A549 (cell line): ENCODE results near the gene UNC119B. TPM values are rescaled to one million over a fixed set of nuclear protein-coding genes. Genes with fewer than 3 reads are reported as not detected.

Source experiments
- ATAC-seq, 2 experiments: fragments of 200-7000 bp in 1 of 2; fragments of >200 bp in 1 of 2; cut with Nextera tagmentation in 1 of 2; cut with Tn5 transposase in 1 of 2; 3 replicates each; pipeline versions ENCODE4 v1.8.0 to v1.9.1; 2018 to 2020; ENCODE audit warnings: mild to moderate bottlenecking in 1 of 2, moderate library complexity in 1 of 2
- CTCF ChIA-PET: fragments of 300-600 bp; sonication (Branson Sonifier 250); formaldehyde crosslinking; extraction: SDS; loops from one replicate; lab custom pipeline; 2021; ENCODE audit warnings: antibody characterized with exemption, inconsistent platforms; lab: Yijun Ruan, JAX
- POLR2A ChIA-PET: fragments of 350-600 bp; formaldehyde crosslinking; extraction: SDS; loops from one replicate; lab custom pipeline; 2021; ENCODE audit warnings: antibody characterized with exemption, inconsistent platforms; lab: Yijun Ruan, JAX
- DNase-seq, 2 experiments: peaks; one replicate each; pipeline versions ENCODE4 v3.0.0 to v3.0.0-alpha.2; 2011 to 2016; ENCODE audit warnings: low read depth in 1 of 2, low spot score in 1 of 2
- FAIRE-seq: peaks from 2 replicates; lab custom pipeline; 2011; peaks lifted over from hg19 to GRCh38; lab: Jason Lieb, UNC
- H3K27ac ChIP-seq, 2 experiments: fragments of >200 bp; sonication (Bioruptor Twin); formaldehyde crosslinking; 3 replicates each; pipeline ENCODE4 v1.5.1; 2016 to 2017
- H3K4me1 ChIP-seq: fragments of >200 bp; sonication (Bioruptor Twin); formaldehyde crosslinking; 3 replicates; pipeline ENCODE4 v1.6.1; 2016
- H3K4me2 ChIP-seq: fragments of >200 bp; sonication (Bioruptor Twin); formaldehyde crosslinking; 3 replicates; pipeline ENCODE4 v1.6.1; 2016
- H3K4me3 ChIP-seq: fragments of >200 bp; sonication (Bioruptor Twin); formaldehyde crosslinking; 3 replicates; pipeline ENCODE4 v1.5.1; 2016
- H3K9me3 ChIP-seq: fragments of >200 bp; sonication (Bioruptor Twin); formaldehyde crosslinking; 3 replicates; pipeline ENCODE4 v1.6.1; 2016
- BHLHE40 ChIP-seq: IDR thresholded peaks from 2 replicates; pipeline ENCODE4 v1.6.1; 2012; ENCODE audit warnings: low read depth, low read length, inconsistent platforms
- CBX2 ChIP-seq: fragments of 200-600 bp; sonication (generic); IDR thresholded peaks from 2 replicates; pipeline ENCODE4 v1.6.1; 2016; ENCODE audit warnings: low read depth, mild to moderate bottlenecking, borderline replicate concordance
- CHD2 ChIP-seq: fragments of 150-350 bp; IDR thresholded peaks from 2 replicates; pipeline ENCODE4 v1.6.1; 2014; ENCODE audit warnings: low read length; ENCODE audit not compliant: partially characterized antibody
- EHF ChIP-seq: fragments of 250-450 bp; sonication (Bioruptor Pico); IDR thresholded peaks from 2 replicates; pipeline ENCODE4 v1.5.0; 2020; ENCODE audit warnings: mild to moderate bottlenecking
- FOXS1 ChIP-seq: fragments of 250-450 bp; sonication (Bioruptor Pico); IDR thresholded peaks from 2 replicates; pipeline ENCODE4 v1.5.0; 2020; ENCODE audit warnings: mild to moderate bottlenecking, moderate library complexity
- GATA3 ChIP-seq: IDR thresholded peaks from 2 replicates; pipeline ENCODE4 v1.6.1; 2012; ENCODE audit warnings: borderline replicate concordance
- HDAC2 ChIP-seq: fragments of 200-600 bp; sonication (generic); IDR thresholded peaks from 2 replicates; pipeline ENCODE4 v1.6.1; 2016
- HEYL ChIP-seq: fragments of 250-450 bp; sonication (Bioruptor Pico); IDR thresholded peaks from 2 replicates; pipeline ENCODE4 v1.8.0; 2021; ENCODE audit warnings: mild to moderate bottlenecking, moderate library complexity
- HOXB5 ChIP-seq: fragments of 250-450 bp; sonication (Bioruptor Pico); IDR thresholded peaks from 2 replicates; pipeline ENCODE4 v1.5.0; 2020; ENCODE audit warnings: mild to moderate bottlenecking, moderate library complexity
- JUNB ChIP-seq: fragments of >200 bp; sonication (Bioruptor Twin); formaldehyde crosslinking; IDR thresholded peaks from 2 replicates; pipeline ENCODE4 v1.6.1; 2016
- MAFK ChIP-seq: fragments of 450-650 bp; IDR thresholded peaks from 2 replicates; pipeline ENCODE4 v1.6.1; 2014; ENCODE audit not compliant: partially characterized antibody
- MAZ ChIP-seq: fragments of 150-350 bp; IDR thresholded peaks from 2 replicates; pipeline ENCODE4 v1.6.1; 2014; ENCODE audit warnings: antibody characterized with exemption, low read depth, low read length, borderline replicate concordance
- NPAS2 ChIP-seq: fragments of 250-450 bp; sonication (Bioruptor Pico); IDR thresholded peaks from 2 replicates; pipeline ENCODE4 v1.8.0; 2022; ENCODE audit warnings: mild to moderate bottlenecking, moderate library complexity, borderline replicate concordance
- PHF8 ChIP-seq: fragments of 200-600 bp; sonication (generic); IDR thresholded peaks from 2 replicates; pipeline ENCODE4 v1.6.1; 2016; ENCODE audit warnings: low read depth, mild to moderate bottlenecking, antibody characterized with exemption, moderate library complexity, borderline replicate concordance
- POLR2A ChIP-seq: IDR thresholded peaks from 2 replicates; pipeline ENCODE4 v1.6.1; 2012; ENCODE audit warnings: mild to moderate bottlenecking, low read length
- RAD21 ChIP-seq, 2 experiments: fragments of >200 bp in 1 of 2; sonication (Bioruptor Twin) in 1 of 2; formaldehyde crosslinking in 1 of 2; IDR thresholded peaks in 1 of 2; conservative IDR thresholded peaks in 1 of 2; 2 replicates in 1 of 2; 3 replicates in 1 of 2; pipeline ENCODE4 v1.6.1; 2012 to 2018; ENCODE audit warnings: inconsistent platforms in 1 of 2
- RARB ChIP-seq: fragments of 250-450 bp; sonication (Bioruptor Pico); IDR thresholded peaks from 2 replicates; pipeline ENCODE4 v1.8.0; 2021; ENCODE audit warnings: mild to moderate bottlenecking, moderate library complexity
- RCOR1 ChIP-seq: fragments of 150-350 bp; IDR thresholded peaks from 2 replicates; pipeline ENCODE4 v1.6.1; 2014; ENCODE audit warnings: antibody characterized with exemption, low read length, low read depth
- RNF2 ChIP-seq: fragments of 200-600 bp; sonication (generic); IDR thresholded peaks from 2 replicates; pipeline ENCODE4 v1.6.1; 2016; ENCODE audit warnings: low read depth, mild to moderate bottlenecking, antibody characterized with exemption, moderate library complexity, borderline replicate concordance
- TFCP2L1 ChIP-seq: fragments of 250-450 bp; sonication (Bioruptor Pico); IDR thresholded peaks from 2 replicates; pipeline ENCODE4 v1.5.0; 2021; ENCODE audit warnings: mild to moderate bottlenecking
- ZC3H11A ChIP-seq: fragments of 450-650 bp; IDR thresholded peaks from 2 replicates; pipeline ENCODE4 v1.6.1; 2014; ENCODE audit warnings: antibody characterized with exemption, mild to moderate bottlenecking
- WGBS: methylation state at CpG from one replicate; pipeline ENCODE4 v1.1.6; 2017; ENCODE audit errors: missing lambda C conversion rate; 5-methylcytosine and 5-hydroxymethylcytosine counted together
- polyA plus RNA-seq, 4 experiments: library from polyadenylated mRNA; depleted of rRNA in 3 of 4; stranded (reverse); fragments of >200 nt; fragmentation: RNase III in 1 of 4; extraction: RNeasy Plus Mini Kit Qiagen cat#74134 plus additional on column Dnase treatment in 1 of 4; gene quantifications; 2 replicates in 3 of 4; 3 replicates in 1 of 4; pipeline ENCODE4 v1.2.3, GENCODE V29; 2011 to 2017
- TF ChIP-seq, protein P1 (sequence below): fragments of 450-650 bp; IDR thresholded peaks from 2 replicates; pipeline ENCODE4 v1.6.1; 2014; ENCODE audit warnings: antibody characterized with exemption
- TF ChIP-seq, protein P2 (sequence below): fragments of >200 bp; sonication (Bioruptor Twin); formaldehyde crosslinking; IDR thresholded peaks from 3 replicates; pipeline ENCODE4 v1.6.1; 2016
- TF ChIP-seq, protein P3 (sequence below): IDR thresholded peaks from 2 replicates; pipeline ENCODE4 v1.6.1; 2012

The UNC119B gene
- polyA plus RNA-seq, 2 of the 4 experiments (the other 2 are of a cell fraction) = 25.8 to 41.5 TPM

DNA sequence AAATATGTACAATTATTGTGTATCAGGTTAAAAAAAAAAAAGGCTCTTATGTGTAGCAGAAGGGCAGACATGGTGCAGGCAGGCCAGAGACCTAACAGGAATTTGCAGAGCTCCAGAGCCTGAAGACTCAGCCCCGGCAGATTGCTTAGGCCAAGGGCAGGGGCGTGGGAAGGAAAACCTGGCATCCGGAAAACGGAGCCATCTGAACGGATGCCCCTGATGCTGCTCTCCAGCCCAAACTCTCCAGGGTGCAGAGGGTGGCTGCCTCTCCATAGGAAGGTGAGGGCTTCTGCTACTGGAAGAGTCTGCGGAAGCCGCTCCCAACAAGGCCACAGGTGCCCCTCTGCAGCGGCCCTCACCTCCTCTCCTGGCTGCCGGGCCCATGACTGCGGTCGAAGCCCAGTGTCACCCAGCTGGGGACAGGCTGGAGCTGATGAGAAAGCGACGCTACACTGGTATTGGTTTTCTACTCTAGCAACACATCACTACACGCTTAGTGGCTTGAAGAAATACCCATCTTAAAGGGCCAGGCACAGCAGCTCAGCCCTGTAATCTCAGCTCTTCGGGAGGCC, 34.8 kb downstream of the UNC119B start:
- no peak for DNase-seq
- H3K4me3 ChIP-seq = no peak overlapping the region
- no peaks in the 10 kb centered on the region for H3K4me1 ChIP-seq
- no peaks in the 10 kb centered on the region for H3K9me3 ChIP-seq
- H3K27ac ChIP-seq = no peak overlapping the region
- ChIA-PET CTCF (interaction anchor here (0.7 kb wide), 1 partner anchor 208 kb away, joined by 3 read pairs; no protein-coding TSS in a partner anchor), POLR2A (no interaction called here)
- 88% methylated on average over 15 of the region's 15 CpGs for WGBS
- FAIRE-seq = no peak
- no peak for ATAC-seq
- H3K4me2 ChIP-seq = no peak overlapping the region
- TF ChIP-seq TFCP2L1 (no peak), POLR2A (no peak), CHD2 (no peak), MAZ (no peak), GATA3 (no peak), BHLHE40 (no peak), JUNB (no peak), EHF (no peak), ZC3H11A (no peak), NPAS2 (no peak), HEYL (CRISPR knock-in tag) (no peak), RAD21 (conservative IDR thresholded peaks at IDR 0.05 in 1 of 2, IDR thresholded peaks at IDR 0.05 in 1 of 2) (no peak), PHF8 (no peak), HDAC2 (no peak), RNF2 (no peak)
- TF ChIP-seq, protein P1, sequence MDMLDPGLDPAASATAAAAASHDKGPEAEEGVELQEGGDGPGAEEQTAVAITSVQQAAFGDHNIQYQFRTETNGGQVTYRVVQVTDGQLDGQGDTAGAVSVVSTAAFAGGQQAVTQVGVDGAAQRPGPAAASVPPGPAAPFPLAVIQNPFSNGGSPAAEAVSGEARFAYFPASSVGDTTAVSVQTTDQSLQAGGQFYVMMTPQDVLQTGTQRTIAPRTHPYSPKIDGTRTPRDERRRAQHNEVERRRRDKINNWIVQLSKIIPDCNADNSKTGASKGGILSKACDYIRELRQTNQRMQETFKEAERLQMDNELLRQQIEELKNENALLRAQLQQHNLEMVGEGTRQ = no peak
- TF ChIP-seq, protein P2, sequence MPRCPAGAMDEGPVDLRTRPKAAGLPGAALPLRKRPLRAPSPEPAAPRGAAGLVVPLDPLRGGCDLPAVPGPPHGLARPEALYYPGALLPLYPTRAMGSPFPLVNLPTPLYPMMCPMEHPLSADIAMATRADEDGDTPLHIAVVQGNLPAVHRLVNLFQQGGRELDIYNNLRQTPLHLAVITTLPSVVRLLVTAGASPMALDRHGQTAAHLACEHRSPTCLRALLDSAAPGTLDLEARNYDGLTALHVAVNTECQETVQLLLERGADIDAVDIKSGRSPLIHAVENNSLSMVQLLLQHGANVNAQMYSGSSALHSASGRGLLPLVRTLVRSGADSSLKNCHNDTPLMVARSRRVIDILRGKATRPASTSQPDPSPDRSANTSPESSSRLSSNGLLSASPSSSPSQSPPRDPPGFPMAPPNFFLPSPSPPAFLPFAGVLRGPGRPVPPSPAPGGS = no peak

DNA sequence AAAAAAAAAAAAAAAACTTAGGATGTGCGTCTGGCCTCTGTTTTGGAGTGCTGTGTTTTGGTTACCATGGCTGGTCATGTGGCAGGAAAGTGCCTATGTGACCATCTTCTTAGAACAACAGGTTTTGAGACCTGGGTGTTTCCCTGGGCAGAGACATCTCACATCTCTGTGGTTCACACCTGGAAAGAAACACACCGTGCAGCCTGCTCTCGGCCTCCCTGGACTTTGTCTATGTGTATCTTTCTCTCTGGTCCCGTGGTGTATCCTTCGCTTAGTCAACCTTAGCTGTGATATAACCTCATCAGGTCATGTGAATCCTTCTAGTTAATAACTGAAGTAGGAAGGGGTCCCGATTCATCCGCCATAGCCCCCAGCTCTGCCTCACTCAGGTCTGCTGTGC, 38.0 kb downstream of the UNC119B start:
- Histone ChIP-seq H3K27ac (no peak overlapping the region), H3K4me2 (no peak overlapping the region), H3K9me3 (no peaks in the 10 kb centered on the region), H3K4me1 (no peaks in the 10 kb centered on the region), H3K4me3 (no peak overlapping the region)
- TF ChIP-seq MAFK = no peak
- TF ChIP-seq GATA3 = no peak
- no peak for TF ChIP-seq JUNB
- no peak for TF ChIP-seq HOXB5 (CRISPR knock-in tag)
- no peak for TF ChIP-seq NPAS2
- no peak for TF ChIP-seq CHD2
- TF ChIP-seq, protein P3, sequence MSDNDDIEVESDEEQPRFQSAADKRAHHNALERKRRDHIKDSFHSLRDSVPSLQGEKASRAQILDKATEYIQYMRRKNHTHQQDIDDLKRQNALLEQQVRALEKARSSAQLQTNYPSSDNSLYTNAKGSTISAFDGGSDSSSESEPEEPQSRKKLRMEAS = no peak
- no peak for TF ChIP-seq RARB (CRISPR knock-in tag)
- no peak for TF ChIP-seq FOXS1
- no peak for TF ChIP-seq RCOR1
- TF ChIP-seq PHF8 = no peak
- TF ChIP-seq CBX2 = no peak
- DNase-seq = no peak
- peak in 1 of 2 experiments; percentile 17; a peak in 2 of 6 replicates for ATAC-seq
- ChIA-PET CTCF (interaction anchor here (0.6 to 0.7 kb wide), 2 partner anchors 28 to 290 kb away, joined by 3 read pairs; no protein-coding TSS in a partner anchor), POLR2A (no interaction called here)
- 82% methylated on average over 7 of the region's 7 CpGs for WGBS
- FAIRE-seq = no peak
